A549 treated with DMSO at 1 μM for 4 hours (cell line): ENCODE data around the gene DSC1. TPM values are rescaled to one million over a fixed set of nuclear protein-coding genes. Genes with fewer than 3 reads are reported as not detected.

Source experiments
- total RNA-seq: library from RNA; stranded (reverse); fragments of 200-300 nt; extraction: Qiagen RNA extraction; gene quantifications from 5 replicates; pipeline ENCODE4 v1.2.3, GENCODE V29; 2022; ENCODE audit warnings: low read depth

Gene DSC1, protein sequence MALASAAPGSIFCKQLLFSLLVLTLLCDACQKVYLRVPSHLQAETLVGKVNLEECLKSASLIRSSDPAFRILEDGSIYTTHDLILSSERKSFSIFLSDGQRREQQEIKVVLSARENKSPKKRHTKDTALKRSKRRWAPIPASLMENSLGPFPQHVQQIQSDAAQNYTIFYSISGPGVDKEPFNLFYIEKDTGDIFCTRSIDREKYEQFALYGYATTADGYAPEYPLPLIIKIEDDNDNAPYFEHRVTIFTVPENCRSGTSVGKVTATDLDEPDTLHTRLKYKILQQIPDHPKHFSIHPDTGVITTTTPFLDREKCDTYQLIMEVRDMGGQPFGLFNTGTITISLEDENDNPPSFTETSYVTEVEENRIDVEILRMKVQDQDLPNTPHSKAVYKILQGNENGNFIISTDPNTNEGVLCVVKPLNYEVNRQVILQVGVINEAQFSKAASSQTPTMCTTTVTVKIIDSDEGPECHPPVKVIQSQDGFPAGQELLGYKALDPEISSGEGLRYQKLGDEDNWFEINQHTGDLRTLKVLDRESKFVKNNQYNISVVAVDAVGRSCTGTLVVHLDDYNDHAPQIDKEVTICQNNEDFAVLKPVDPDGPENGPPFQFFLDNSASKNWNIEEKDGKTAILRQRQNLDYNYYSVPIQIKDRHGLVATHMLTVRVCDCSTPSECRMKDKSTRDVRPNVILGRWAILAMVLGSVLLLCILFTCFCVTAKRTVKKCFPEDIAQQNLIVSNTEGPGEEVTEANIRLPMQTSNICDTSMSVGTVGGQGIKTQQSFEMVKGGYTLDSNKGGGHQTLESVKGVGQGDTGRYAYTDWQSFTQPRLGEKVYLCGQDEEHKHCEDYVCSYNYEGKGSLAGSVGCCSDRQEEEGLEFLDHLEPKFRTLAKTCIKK
- total RNA-seq = not detected in 5 replicates

DNA sequence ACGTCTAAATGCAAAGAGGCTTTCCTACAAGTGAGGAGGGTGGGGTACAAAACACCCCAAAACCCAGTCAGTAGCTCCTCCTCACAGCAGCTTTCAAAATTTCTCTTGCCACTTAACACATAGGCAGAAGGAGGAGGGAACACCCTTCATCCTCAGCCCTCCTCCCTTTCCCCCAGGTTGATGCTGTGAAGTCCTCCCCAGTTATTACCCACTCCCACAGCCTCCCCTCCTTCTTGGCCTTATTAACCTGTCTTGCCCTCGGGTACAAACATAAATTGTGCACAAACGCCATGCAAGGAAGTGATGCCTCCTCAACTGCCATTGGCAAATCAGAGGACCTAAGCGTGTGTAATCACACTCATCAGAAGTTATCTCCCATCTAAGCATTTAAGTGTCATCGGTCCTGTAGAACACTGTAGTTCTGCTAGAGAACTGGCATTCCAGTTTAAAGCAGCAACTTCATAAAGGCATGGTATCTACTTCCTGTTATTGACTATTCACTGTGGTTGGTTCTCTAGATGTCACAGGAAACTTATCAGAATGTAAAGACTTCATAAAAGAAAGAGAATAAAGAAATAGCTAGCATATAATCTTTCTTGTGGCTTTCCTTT is at the start of gene DSC1:
Gene DSC1 (minus strand): TSS at position 32 of the 611 bp plus-strand sequence. CDS start 262 bp downstream, outside the sequence.

DNA sequence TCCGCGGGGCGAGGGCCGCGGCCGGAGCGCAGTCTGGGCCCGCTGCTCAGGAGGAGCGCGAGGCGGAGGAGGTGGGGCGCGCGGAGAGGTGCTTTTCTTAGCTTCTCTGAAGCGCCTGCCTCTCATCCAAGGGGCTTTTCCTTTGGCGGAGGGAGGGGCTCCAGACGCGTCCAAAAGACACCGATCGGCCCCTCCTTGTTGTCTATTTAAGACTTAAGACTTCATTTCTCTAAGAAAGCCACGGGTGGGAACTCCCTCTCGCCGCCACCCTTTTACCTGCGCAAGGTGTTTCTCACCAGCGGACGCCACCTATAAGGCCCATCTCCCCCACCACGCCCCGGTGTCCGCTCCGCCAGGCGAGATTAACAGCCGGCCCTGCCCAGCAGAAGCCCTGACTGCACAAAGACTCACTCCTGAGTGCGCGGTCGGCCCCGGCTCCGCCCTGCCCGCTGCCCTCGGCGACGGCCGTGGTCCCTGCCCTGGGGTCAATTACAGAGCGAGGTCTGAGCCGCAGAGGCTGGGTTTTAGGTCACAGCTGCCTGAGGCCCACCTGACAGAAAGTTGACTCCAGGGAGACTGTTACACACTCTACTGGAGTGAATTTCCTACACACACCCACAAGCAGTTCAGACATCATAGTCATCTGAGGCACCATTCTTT is 60.5 kb downstream of the DSC1 start, which contains the start of gene DSC2:
Gene DSC2 (minus strand): TSS at position 397 of the 660 bp plus-strand sequence. CDS start 450 bp downstream, outside the sequence.

Other genes starting within 250 kb of the DSC1 start
- 1.6 to 2.5 TPM (median 1.8 TPM) in 5 replicates for gene DSC3, start 120.1 kb downstream of the DSC1 start, total RNA-seq
- gene DSC2, start 60.4 kb downstream of the DSC1 start, total RNA-seq = 1.2 to 2.0 TPM (median 1.5 TPM) in 5 replicates
- gene DSG1, start 155.3 kb upstream of the DSC1 start, total RNA-seq = not detected in 5 replicates
- 0.02 TPM in 1 of 5 replicates, not detected in the others for gene DSG4, start 213.9 kb upstream of the DSC1 start, total RNA-seq